ENCODE data around the gene XNDC1N.

GRCh38 chr11:71934213-71934612, 5.8 kb upstream of the XNDC1N start:
- no peak for TF ChIP-seq CTCF (IDR thresholded peaks at IDR 0.05)
- TF ChIP-seq POLR2A (IDR thresholded peaks at IDR 0.05) = no peak

All from lower leg skin (tissue), 3 donors.